ENCODE measurements around the gene ST8SIA4. TPM values are rescaled to one million over a fixed set of nuclear protein-coding genes. Genes with fewer than 3 reads are reported as not detected.

The ST8SIA4 gene
- total and polyA plus RNA-seq, 10 of the 15 experiments (the other 5 are each of a cell fraction or from before 2014, with no cell fraction given): 4.4 to 30.9 (median 19.5) TPM

GRCh38 chr5:100900142-100900795, 2.8 kb downstream of the ST8SIA4 start:
- Histone ChIP-seq H4K20me1 (ENCODE audit: control insufficient read depth, insufficient read depth) (no peaks in the 10 kb centered on the region), H3K4me2 (ENCODE audit: control insufficient read depth, insufficient read depth) (peak overlapping the region; percentile 92), H3K79me2 (ENCODE audit: control insufficient read depth, insufficient read depth, low read length) (peaks cover 89% of the 10 kb centered on the region), H3K4me3 (peak overlapping the region; percentile 78), H3K9ac (ENCODE audit: control insufficient read depth, insufficient read depth, low read length) (peak overlapping the region; percentile 94), H3K27me3 (replicated peaks in 1 of 2; ENCODE audit: control insufficient read depth in 2 of 2, insufficient read depth in 2 of 2, low read length in 1 of 2) (no peaks in the 10 kb centered on the region), H3K36me3 (ENCODE audit: control insufficient read depth in 2 of 2, insufficient read depth in 2 of 2, low read length in 1 of 2) (peaks cover 0 to 4% of the 10 kb centered on the region in 2 experiments; a peak in 1 of 4 replicates), H3K27ac (ENCODE audit: control insufficient read depth, insufficient read depth) (peak overlapping the region; percentile 96), H3K4me1 (ENCODE audit: control insufficient read depth, insufficient read depth, low read length) (no peaks in the 10 kb centered on the region), H3K9me3 (replicated peaks; ENCODE audit: control insufficient read depth, insufficient read depth, low read length) (no peaks in the 10 kb centered on the region; the same call in 1 of the 3 replicates), H2AFZ (ENCODE audit: control insufficient read depth, low read depth, low read length) (peak overlapping the region; percentile 72)
- ATAC-seq (peak; percentile 35), FAIRE-seq (no peak), DNase-seq (ENCODE audit: low read depth, low spot score) (no peak)
- SMC1A ChIA-PET (ENCODE audit: uncharacterized antibody, unreplicated experiment): interaction anchor here (0.6 to 17.5 kb wide), 31 partner anchors 9 to 490 kb away, joined by 3 to 389 read pairs (median 4); no protein-coding TSS in a partner anchor
- WGBS (ENCODE audit: insufficient coverage, insufficient replicate concordance, low lambda C conversion rate, missing lambda C conversion rate): 0% methylated on average over 17 of the region's 19 CpGs
- BruUV-seq (replicated peaks): TSS peak; percentile 28
- POLR2A ChIA-PET: interaction anchor here (0.8 to 6.1 kb wide), 15 partner anchors 8 to 125 kb away, joined by 3 to 96 read pairs (median 9); no protein-coding TSS in a partner anchor
- RAD21 ChIA-PET (ENCODE audit: unreplicated experiment): interaction anchor here (0.8 to 14.2 kb wide), 27 partner anchors 8 to 491 kb away, joined by 3 to 345 read pairs (median 8); no protein-coding TSS in a partner anchor
- CTCF ChIA-PET: interaction anchor here (0.6 to 13.2 kb wide), 26 partner anchors 9 to 423 kb away, joined by 3 to 232 read pairs (median 4); no protein-coding TSS in a partner anchor
- in situ Hi-C loops (cut with MboI) (loop anchor here (5.0 kb wide), 1 partner anchor 118 kb away; no protein-coding TSS in a partner anchor), intact Hi-C loops (cut with micrococcal nuclease; ENCODE audit: unreplicated experiment) (loop anchor here (1.0 to 5.0 kb wide), 9 partner anchors 10 to 1973 kb away; partner anchors contain the start of genes CHD1 and FAM174A)
- TF ChIP-seq, protein P1, sequence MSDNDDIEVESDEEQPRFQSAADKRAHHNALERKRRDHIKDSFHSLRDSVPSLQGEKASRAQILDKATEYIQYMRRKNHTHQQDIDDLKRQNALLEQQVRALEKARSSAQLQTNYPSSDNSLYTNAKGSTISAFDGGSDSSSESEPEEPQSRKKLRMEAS (IDR thresholded peaks at IDR 0.05; ENCODE audit: low read depth, low read length): peak; percentile 67
- TF ChIP-seq MLLT1 (IDR thresholded peaks at IDR 0.05): peak; percentile 78
- TF ChIP-seq POLR2AphosphoS5 (IDR thresholded peaks at IDR 0.05; ENCODE audit: low read length): peak; percentile 95
- TF ChIP-seq, protein P2, sequence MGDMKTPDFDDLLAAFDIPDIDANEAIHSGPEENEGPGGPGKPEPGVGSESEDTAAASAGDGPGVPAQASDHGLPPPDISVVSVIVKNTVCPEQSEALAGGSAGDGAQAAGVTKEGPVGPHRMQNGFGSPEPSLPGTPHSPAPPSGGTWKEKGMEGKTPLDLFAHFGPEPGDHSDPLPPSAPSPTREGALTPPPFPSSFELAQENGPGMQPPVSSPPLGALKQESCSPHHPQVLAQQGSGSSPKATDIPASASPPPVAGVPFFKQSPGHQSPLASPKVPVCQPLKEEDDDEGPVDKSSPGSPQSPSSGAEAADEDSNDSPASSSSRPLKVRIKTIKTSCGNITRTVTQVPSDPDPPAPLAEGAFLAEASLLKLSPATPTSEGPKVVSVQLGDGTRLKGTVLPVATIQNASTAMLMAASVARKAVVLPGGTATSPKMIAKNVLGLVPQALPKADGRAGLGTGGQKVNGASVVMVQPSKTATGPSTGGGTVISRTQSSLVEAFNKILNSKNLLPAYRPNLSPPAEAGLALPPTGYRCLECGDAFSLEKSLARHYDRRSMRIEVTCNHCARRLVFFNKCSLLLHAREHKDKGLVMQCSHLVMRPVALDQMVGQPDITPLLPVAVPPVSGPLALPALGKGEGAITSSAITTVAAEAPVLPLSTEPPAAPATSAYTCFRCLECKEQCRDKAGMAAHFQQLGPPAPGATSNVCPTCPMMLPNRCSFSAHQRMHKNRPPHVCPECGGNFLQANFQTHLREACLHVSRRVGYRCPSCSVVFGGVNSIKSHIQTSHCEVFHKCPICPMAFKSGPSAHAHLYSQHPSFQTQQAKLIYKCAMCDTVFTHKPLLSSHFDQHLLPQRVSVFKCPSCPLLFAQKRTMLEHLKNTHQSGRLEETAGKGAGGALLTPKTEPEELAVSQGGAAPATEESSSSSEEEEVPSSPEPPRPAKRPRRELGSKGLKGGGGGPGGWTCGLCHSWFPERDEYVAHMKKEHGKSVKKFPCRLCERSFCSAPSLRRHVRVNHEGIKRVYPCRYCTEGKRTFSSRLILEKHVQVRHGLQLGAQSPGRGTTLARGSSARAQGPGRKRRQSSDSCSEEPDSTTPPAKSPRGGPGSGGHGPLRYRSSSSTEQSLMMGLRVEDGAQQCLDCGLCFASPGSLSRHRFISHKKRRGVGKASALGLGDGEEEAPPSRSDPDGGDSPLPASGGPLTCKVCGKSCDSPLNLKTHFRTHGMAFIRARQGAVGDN (IDR thresholded peaks at IDR 0.05): peak; percentile 65
- TF ChIP-seq BHLHE40 (IDR thresholded peaks at IDR 0.05; ENCODE audit: borderline replicate concordance in 1 of 2, low read depth in 2 of 2, low read length in 1 of 2): peak in 1 of 2 experiments; percentile 65; a peak in 2 of 4 replicates
- peak; percentile 79 for TF ChIP-seq NKRF (conservative IDR thresholded peaks at IDR 0.05)
- peak; percentile 31; the same call in 1 of the 2 replicates for TF ChIP-seq YY1 (IDR thresholded peaks at IDR 0.05; ENCODE audit: low read depth, low read length)
- TF ChIP-seq SIN3A (IDR thresholded peaks at IDR 0.05; ENCODE audit: low read depth, low read length): peak; percentile 3; the same call in 1 of the 2 replicates
- TF ChIP-seq HDAC6 (IDR thresholded peaks at IDR 0.05; ENCODE audit: unreplicated experiment): no peak
- peak; percentile 78; the same call in 1 of the 2 replicates for TF ChIP-seq IKZF1 (conservative IDR thresholded peaks at IDR 0.05)
- TF ChIP-seq SRF (IDR thresholded peaks at IDR 0.05; ENCODE audit: low read depth in 2 of 2, low read length in 2 of 2): no peak
- TF ChIP-seq, protein P3, sequence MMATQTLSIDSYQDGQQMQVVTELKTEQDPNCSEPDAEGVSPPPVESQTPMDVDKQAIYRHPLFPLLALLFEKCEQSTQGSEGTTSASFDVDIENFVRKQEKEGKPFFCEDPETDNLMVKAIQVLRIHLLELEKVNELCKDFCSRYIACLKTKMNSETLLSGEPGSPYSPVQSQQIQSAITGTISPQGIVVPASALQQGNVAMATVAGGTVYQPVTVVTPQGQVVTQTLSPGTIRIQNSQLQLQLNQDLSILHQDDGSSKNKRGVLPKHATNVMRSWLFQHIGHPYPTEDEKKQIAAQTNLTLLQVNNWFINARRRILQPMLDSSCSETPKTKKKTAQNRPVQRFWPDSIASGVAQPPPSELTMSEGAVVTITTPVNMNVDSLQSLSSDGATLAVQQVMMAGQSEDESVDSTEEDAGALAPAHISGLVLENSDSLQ (IDR thresholded peaks at IDR 0.05): peak; percentile 6; the same call in 1 of the 2 replicates

Measured in GM12878 (cell line).